Activated T-cell treated with anti-CD3 and anti-CD28 coated beads, Interleukin-2, amount 50 U/mL, for 72 hours (primary cell): ENCODE data around the gene SLC27A1. TPM values are rescaled to one million over a fixed set of nuclear protein-coding genes. Genes with fewer than 3 reads are reported as not detected.

ENCODE experiments used
- ATAC-seq, 2 donors: fragments of 150-1000 bp; cut with Tn5 transposase; replicated peaks in 1 of 2; 2 replicates each; pipeline ENCODE4 v1.10.0; 2021; ENCODE audit warnings: moderate library complexity in 2 of 2, mild to moderate bottlenecking in 1 of 2
- DNase-seq, 2 donors: peaks; one replicate each; pipeline ENCODE4 v3.0.0; 2021 to 2022; ENCODE audit warnings: mixed read lengths in 1 of 2
- H3K27ac Mint-ChIP-seq: one replicate; pipeline ENCODE4 v1.8.0; 2022; ENCODE audit warnings: mild to moderate bottlenecking, moderate library complexity, mixed read lengths
- H3K27me3 Mint-ChIP-seq: one replicate; pipeline ENCODE4 v1.8.0; 2022; ENCODE audit warnings: low read depth, mixed read lengths
- H3K36me3 Mint-ChIP-seq, 2 donors: one replicate each; pipeline ENCODE4 v1.8.0; 2022; ENCODE audit warnings: mixed read lengths in 2 of 2, mild to moderate bottlenecking in 1 of 2; ENCODE audit not compliant: insufficient read depth in 2 of 2
- H3K4me1 Mint-ChIP-seq: one replicate; pipeline ENCODE4 v1.8.0; 2022; ENCODE audit warnings: low read depth, mixed read lengths
- H3K4me3 Mint-ChIP-seq, 2 donors: one replicate each; pipeline ENCODE4 v1.8.0; 2022; ENCODE audit warnings: mild to moderate bottlenecking in 2 of 2, mixed read lengths in 2 of 2, moderate library complexity in 2 of 2
- H3K9me3 Mint-ChIP-seq, 2 donors: one replicate each; pipeline ENCODE4 v1.8.0; 2022; ENCODE audit warnings: mixed read lengths in 2 of 2
- total RNA-seq, 2 donors: library from RNA; stranded (reverse); gene quantifications; one replicate each; pipeline ENCODE4 v1.2.3, GENCODE V29; 2022

Gene SLC27A1
- total RNA-seq, 2 donors from 2014 or later = 3.5 to 4.4 TPM

GRCh38 chr19:17448131-17448967, 22.0 kb upstream of the SLC27A1 start, which contains the start of gene TMEM221:
Gene TMEM221, minus strand, starts transcription at chr19:17448668. Its CDS starts 206 bp downstream, at chr19:17448462.
- Mint-ChIP-seq H3K27me3 (peaks cover 16% of the 10 kb centered on the region), H3K27ac (no peak within 1 kb of the TSS), H3K36me3 (peaks cover 2 to 3% of the 10 kb centered on the region in 2 donors), H3K9me3 (peaks cover 0 to 3% of the 10 kb centered on the region in 2 donors), H3K4me1 (peaks cover 18% of the 10 kb centered on the region), H3K4me3 (peak within 1 kb of the TSS; percentile 36 to 61)
- DNase-seq (peak; percentile 67 to 70), ATAC-seq (peak; percentile 64 to 65)

- Mint-ChIP-seq H3K4me3 (peak overlapping the region; percentile 29 to 80), H3K27ac (peak overlapping the region; percentile 75), H3K9me3 (peaks cover 0 to 3% of the 10 kb centered on the region in 2 donors), H3K27me3 (peaks cover 29% of the 10 kb centered on the region), H3K4me1 (peaks cover 20% of the 10 kb centered on the region), H3K36me3 (peaks cover 2 to 3% of the 10 kb centered on the region in 2 donors)
- ATAC-seq (peak; percentile 90 to 92), DNase-seq (peak; percentile 53 to 69)
These were observed 19.9 kb upstream of the SLC27A1 start for GRCh38 chr19:17450264-17451075.

- Mint-ChIP-seq H3K36me3 (peaks cover 2 to 3% of the 10 kb centered on the region in 2 donors), H3K9me3 (peaks cover 0 to 3% of the 10 kb centered on the region in 2 donors), H3K4me3 (no peak overlapping the region), H3K4me1 (peaks cover 20% of the 10 kb centered on the region), H3K27me3 (peaks cover 35% of the 10 kb centered on the region), H3K27ac (no peak overlapping the region)
- no peak for DNase-seq
- ATAC-seq = no peak
These were observed 18.5 kb upstream of the SLC27A1 start for GRCh38 chr19:17451820-17452219.

- H3K4me1 Mint-ChIP-seq = peaks cover 20% of the 10 kb centered on the region
- peaks cover 2 to 3% of the 10 kb centered on the region in 2 donors for H3K36me3 Mint-ChIP-seq
- H3K27me3 Mint-ChIP-seq = peaks cover 44% of the 10 kb centered on the region
- DNase-seq (no peak), ATAC-seq (no peak)
- H3K9me3 Mint-ChIP-seq = peaks cover 0 to 3% of the 10 kb centered on the region in 2 donors
- no peak overlapping the region for H3K27ac Mint-ChIP-seq
- peak overlapping the region in 1 of 2 donors; percentile 22 for H3K4me3 Mint-ChIP-seq
These were observed 15.7 kb upstream of the SLC27A1 start for GRCh38 chr19:17454576-17455071.

GRCh38 chr19:17455308-17456123, 14.8 kb upstream of the SLC27A1 start:
- Mint-ChIP-seq H3K27me3 (peaks cover 42% of the 10 kb centered on the region), H3K4me3 (no peak overlapping the region), H3K27ac (no peak overlapping the region), H3K36me3 (no peaks in the 10 kb centered on the region), H3K4me1 (peaks cover 12% of the 10 kb centered on the region), H3K9me3 (no peaks in the 10 kb centered on the region)
- DNase-seq (peak in 1 of 2 donors; percentile 13), ATAC-seq (no peak)

- DNase-seq (no peak), ATAC-seq (no peak)
- H3K9me3 Mint-ChIP-seq = no peaks in the 10 kb centered on the region
- H3K4me1 Mint-ChIP-seq = peaks cover 6% of the 10 kb centered on the region
- no peak overlapping the region for H3K4me3 Mint-ChIP-seq
- no peak overlapping the region for H3K27ac Mint-ChIP-seq
- peaks cover 42% of the 10 kb centered on the region for H3K27me3 Mint-ChIP-seq
- H3K36me3 Mint-ChIP-seq = no peaks in the 10 kb centered on the region
These were observed 14.2 kb upstream of the SLC27A1 start for GRCh38 chr19:17456127-17456526.

- H3K36me3 Mint-ChIP-seq = no peaks in the 10 kb centered on the region
- H3K27me3 Mint-ChIP-seq = peaks cover 42% of the 10 kb centered on the region
- no peak for DNase-seq
- H3K9me3 Mint-ChIP-seq = no peaks in the 10 kb centered on the region
- no peak for ATAC-seq
- H3K4me1 Mint-ChIP-seq = peaks cover 5% of the 10 kb centered on the region
- no peak overlapping the region for H3K27ac Mint-ChIP-seq
- no peak overlapping the region for H3K4me3 Mint-ChIP-seq
These were observed 12.7 kb upstream of the SLC27A1 start for GRCh38 chr19:17457616-17458015.

- Mint-ChIP-seq H3K4me3 (no peak overlapping the region), H3K36me3 (no peaks in the 10 kb centered on the region), H3K27me3 (peaks cover 42% of the 10 kb centered on the region), H3K9me3 (no peaks in the 10 kb centered on the region), H3K4me1 (no peaks in the 10 kb centered on the region), H3K27ac (no peak overlapping the region)
- ATAC-seq (no peak), DNase-seq (no peak)
These were observed 11.4 kb upstream of the SLC27A1 start for GRCh38 chr19:17458970-17459369.

GRCh38 chr19:17460372-17461230, 9.7 kb upstream of the SLC27A1 start, which contains the start of gene NXNL1:
Gene NXNL1, minus strand, starts transcription at chr19:17460926. Its CDS starts 57 bp downstream, at chr19:17460869.
- ATAC-seq (no peak), DNase-seq (no peak)
- Mint-ChIP-seq H3K36me3 (no peaks in the 10 kb centered on the region), H3K4me1 (no peaks in the 10 kb centered on the region), H3K27ac (no peak within 1 kb of the TSS), H3K4me3 (no peak within 1 kb of the TSS), H3K27me3 (peaks cover 28% of the 10 kb centered on the region), H3K9me3 (no peaks in the 10 kb centered on the region)

GRCh38 chr19:17466487-17466850, 3.9 kb upstream of the SLC27A1 start:
- ATAC-seq = no peak
- H3K36me3 Mint-ChIP-seq = no peaks in the 10 kb centered on the region
- no peak overlapping the region for H3K4me3 Mint-ChIP-seq
- no peaks in the 10 kb centered on the region for H3K9me3 Mint-ChIP-seq
- no peak for DNase-seq
- H3K4me1 Mint-ChIP-seq = peaks cover 25% of the 10 kb centered on the region
- no peak overlapping the region for H3K27ac Mint-ChIP-seq
- no peaks in the 10 kb centered on the region for H3K27me3 Mint-ChIP-seq

GRCh38 chr19:17467471-17468301, 2.6 kb upstream of the SLC27A1 start:
- DNase-seq (no peak), ATAC-seq (no peak)
- no peak overlapping the region for H3K4me3 Mint-ChIP-seq
- H3K27me3 Mint-ChIP-seq = no peaks in the 10 kb centered on the region
- no peak overlapping the region for H3K27ac Mint-ChIP-seq
- H3K36me3 Mint-ChIP-seq = no peaks in the 10 kb centered on the region
- H3K4me1 Mint-ChIP-seq = peaks cover 31% of the 10 kb centered on the region
- no peaks in the 10 kb centered on the region for H3K9me3 Mint-ChIP-seq
